Stomach (tissue), 4 donors: ENCODE results near the gene GPR25.

Source experiments
- POLR2A ChIP-seq, 4 donors: fragments of 450-650 bp; IDR thresholded peaks; one replicate each; pipeline ENCODE4 v1.6.1; 2016; ENCODE audit warnings: antibody characterized with exemption in 4 of 4, control low read depth in 2 of 4, mild to moderate bottlenecking in 1 of 4, moderate library complexity in 1 of 4
- POLR2AphosphoS5 ChIP-seq, 3 donors: sonication (generic); formaldehyde crosslinking; IDR thresholded peaks; one replicate each; pipeline ENCODE4 v1.6.1; 2016; ENCODE audit warnings: antibody characterized with exemption in 3 of 3
- TF ChIP-seq, protein P1 (sequence below), 7 experiments: fragments of 450-650 bp in 4 of 7; fragments of 200-600 bp in 3 of 7; sonication (generic) in 3 of 7; IDR thresholded peaks; one replicate each; pipeline ENCODE4 v1.5.1; 2016 to 2019; ENCODE audit warnings: antibody characterized with exemption in 7 of 7, control low read depth in 2 of 7, mild to moderate bottlenecking in 1 of 7

DNA sequence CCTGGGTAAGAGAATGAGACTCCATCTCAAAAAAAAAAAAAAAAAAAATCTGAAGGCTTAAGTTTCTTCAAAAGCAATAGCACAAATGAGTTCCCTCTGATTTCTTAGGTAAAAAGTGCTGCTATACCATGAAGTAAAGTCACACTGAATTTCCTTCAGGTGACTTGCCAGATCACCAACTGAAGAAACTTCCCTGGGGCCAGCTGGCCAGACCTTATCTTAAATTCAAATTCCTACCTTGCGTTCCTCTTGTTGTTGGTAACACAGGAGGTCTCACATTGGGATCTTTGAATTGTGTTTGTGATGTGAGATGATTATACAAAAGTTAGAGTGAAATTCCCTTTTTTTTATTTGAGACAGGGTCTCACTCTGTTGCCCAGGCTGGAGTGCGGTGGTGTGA is 33.7 kb downstream of the GPR25 start:
- TF ChIP-seq POLR2AphosphoS5 (IDR thresholded peaks at IDR 0.05) (no peak), POLR2A (IDR thresholded peaks at IDR 0.05) (no peak)
- TF ChIP-seq, protein P1, sequence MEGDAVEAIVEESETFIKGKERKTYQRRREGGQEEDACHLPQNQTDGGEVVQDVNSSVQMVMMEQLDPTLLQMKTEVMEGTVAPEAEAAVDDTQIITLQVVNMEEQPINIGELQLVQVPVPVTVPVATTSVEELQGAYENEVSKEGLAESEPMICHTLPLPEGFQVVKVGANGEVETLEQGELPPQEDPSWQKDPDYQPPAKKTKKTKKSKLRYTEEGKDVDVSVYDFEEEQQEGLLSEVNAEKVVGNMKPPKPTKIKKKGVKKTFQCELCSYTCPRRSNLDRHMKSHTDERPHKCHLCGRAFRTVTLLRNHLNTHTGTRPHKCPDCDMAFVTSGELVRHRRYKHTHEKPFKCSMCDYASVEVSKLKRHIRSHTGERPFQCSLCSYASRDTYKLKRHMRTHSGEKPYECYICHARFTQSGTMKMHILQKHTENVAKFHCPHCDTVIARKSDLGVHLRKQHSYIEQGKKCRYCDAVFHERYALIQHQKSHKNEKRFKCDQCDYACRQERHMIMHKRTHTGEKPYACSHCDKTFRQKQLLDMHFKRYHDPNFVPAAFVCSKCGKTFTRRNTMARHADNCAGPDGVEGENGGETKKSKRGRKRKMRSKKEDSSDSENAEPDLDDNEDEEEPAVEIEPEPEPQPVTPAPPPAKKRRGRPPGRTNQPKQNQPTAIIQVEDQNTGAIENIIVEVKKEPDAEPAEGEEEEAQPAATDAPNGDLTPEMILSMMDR (IDR thresholded peaks at IDR 0.05) = no peak
